ENCODE data around the gene MCHR1.
"Not testable (repeated sequence)": the region's sequence is repeated elsewhere in the genome, so short reads cannot be mapped to it uniquely, and the experiment has no call there.

The MCHR1 gene

GRCh38 chr22:40679249-40679963 lies at the start of gene MCHR1:
Gene MCHR1, plus strand, starts transcription at chr22:40679484. Its CDS starts 169 bp downstream, at chr22:40679653.
- no peak for FAIRE-seq

- FAIRE-seq, result no peak
These were observed 47.4 kb upstream of the MCHR1 start for GRCh38 chr22:40631925-40632324.

GRCh38 chr22:40633036-40633435 lies 46.2 kb upstream of the MCHR1 start:
- FAIRE-seq, result no peak

- no peak for FAIRE-seq
These were observed 45.0 kb upstream of the MCHR1 start for GRCh38 chr22:40634119-40634903.

- no peak for FAIRE-seq
These were observed 44.0 kb upstream of the MCHR1 start for GRCh38 chr22:40635043-40635939.

- FAIRE-seq, result no peak
These were observed 43.3 kb upstream of the MCHR1 start for GRCh38 chr22:40635940-40636379.

GRCh38 chr22:40636380-40637182 lies 42.7 kb upstream of the MCHR1 start, which contains the start of gene MRTFA:
Gene MRTFA, minus strand, starts transcription at chr22:40636719.
- FAIRE-seq, result peak; percentile 95

- FAIRE-seq, result no peak
These were observed 41.8 kb upstream of the MCHR1 start for GRCh38 chr22:40637183-40638150.

- no peak for FAIRE-seq
These were observed 41.0 kb upstream of the MCHR1 start for GRCh38 chr22:40638261-40638660.

GRCh38 chr22:40641269-40641668 lies 38.0 kb upstream of the MCHR1 start:
- no peak for FAIRE-seq

- FAIRE-seq, result no peak
These were observed 37.0 kb upstream of the MCHR1 start for GRCh38 chr22:40642316-40642715.

GRCh38 chr22:40645579-40646197 lies 33.6 kb upstream of the MCHR1 start:
- no peak for FAIRE-seq

GRCh38 chr22:40648386-40648785 lies 30.9 kb upstream of the MCHR1 start:
- FAIRE-seq, result no peak

GRCh38 chr22:40651057-40651456 lies 28.2 kb upstream of the MCHR1 start:
- no peak for FAIRE-seq

- peak; percentile 95 for FAIRE-seq
These were observed 27.5 kb upstream of the MCHR1 start for GRCh38 chr22:40651563-40652501.

- no peak for FAIRE-seq
These were observed 25.9 kb upstream of the MCHR1 start for GRCh38 chr22:40653361-40653760.

GRCh38 chr22:40654522-40655167 lies 24.6 kb upstream of the MCHR1 start:
- FAIRE-seq, result no peak

GRCh38 chr22:40655941-40656340 lies 23.3 kb upstream of the MCHR1 start:
- not testable (repeated sequence) for FAIRE-seq

GRCh38 chr22:40656651-40657050 lies 22.6 kb upstream of the MCHR1 start:
- not testable (repeated sequence) for FAIRE-seq
